ENCODE data around the gene UGGT1.
"Not testable (repeated sequence)": the region's sequence is repeated elsewhere in the genome, so short reads cannot be mapped to it uniquely, and the experiment has no call there.

The UGGT1 gene

GRCh38 chr2:128199141-128199540 is 108.1 kb downstream of the UGGT1 start:
- no peaks in the 10 kb centered on the region for H3K9me3 ChIP-seq (ENCODE audit: control insufficient read depth in 1 of 2, low read length in 2 of 2)
- no peaks in the 10 kb centered on the region for H3K36me3 ChIP-seq (ENCODE audit: control insufficient read depth in 1 of 2, insufficient read depth in 2 of 2, low read length in 2 of 2)
- H3K4me1 ChIP-seq (ENCODE audit: control insufficient read depth in 1 of 2, insufficient read depth in 2 of 2, low read length in 2 of 2), result peaks cover 12 to 15% of the 10 kb centered on the region in 2 donors
- H3K27me3 ChIP-seq (ENCODE audit: low read depth, low read length), result no peaks in the 10 kb centered on the region
- H3K4me3 ChIP-seq (ENCODE audit: low read depth in 1 of 2, low read length in 2 of 2), result no peak overlapping the region
- no peak overlapping the region for H3K27ac ChIP-seq (ENCODE audit: low read length)

DNA sequence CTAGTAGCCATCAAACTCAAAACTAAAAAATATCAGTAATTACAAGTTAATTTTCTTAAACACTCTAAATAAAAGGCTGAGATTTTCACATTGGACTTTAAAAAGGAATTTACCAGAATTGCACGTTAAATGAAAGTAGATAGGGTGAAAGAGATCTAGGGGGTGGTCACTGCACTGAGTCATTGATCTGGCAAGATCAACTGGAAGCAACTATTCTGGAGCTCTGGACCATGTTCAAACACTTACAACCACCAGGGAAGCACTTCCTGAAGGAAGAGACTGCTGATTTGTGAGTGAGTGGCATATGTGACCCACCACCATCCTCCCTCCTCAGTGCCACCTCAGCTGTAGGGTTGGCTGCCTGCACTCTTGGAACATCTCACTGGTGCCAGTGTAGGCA is 111.8 kb downstream of the UGGT1 start:
- Histone ChIP-seq H3K27me3 (ENCODE audit: low read depth, low read length) (no peaks in the 10 kb centered on the region), H3K4me1 (ENCODE audit: control insufficient read depth in 1 of 2, insufficient read depth in 2 of 2, low read length in 2 of 2) (no peaks in the 10 kb centered on the region), H3K27ac (ENCODE audit: low read length) (no peak overlapping the region), H3K4me3 (ENCODE audit: low read depth in 1 of 2, low read length in 2 of 2) (no peak overlapping the region), H3K36me3 (ENCODE audit: control insufficient read depth in 1 of 2, insufficient read depth in 2 of 2, low read length in 2 of 2) (no peaks in the 10 kb centered on the region), H3K9me3 (ENCODE audit: control insufficient read depth in 1 of 2, low read length in 2 of 2) (no peaks in the 10 kb centered on the region)

DNA sequence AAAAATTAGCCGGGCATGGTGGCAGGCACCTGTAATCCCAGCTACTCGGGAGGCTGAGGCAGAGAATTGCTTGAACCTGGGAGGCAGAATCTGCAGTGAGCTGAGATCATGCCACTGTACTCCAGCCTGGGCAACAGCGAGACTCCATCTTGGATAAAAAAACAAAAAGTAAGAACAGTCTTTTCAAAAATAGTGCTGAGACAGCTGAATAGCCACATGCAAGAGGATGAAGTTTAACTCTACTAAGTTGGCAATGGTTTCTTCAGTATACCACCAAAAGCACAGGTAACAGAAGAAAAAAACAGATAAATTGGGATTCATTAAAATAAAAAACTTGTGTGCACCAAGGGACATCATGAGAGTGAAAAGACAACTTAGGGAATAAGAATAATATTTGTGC is 115.2 kb downstream of the UGGT1 start:
- Histone ChIP-seq H3K27me3 (ENCODE audit: low read depth, low read length) (no peaks in the 10 kb centered on the region), H3K9me3 (ENCODE audit: control insufficient read depth in 1 of 2, low read length in 2 of 2) (no peaks in the 10 kb centered on the region), H3K27ac (ENCODE audit: low read length) (no peak overlapping the region), H3K36me3 (ENCODE audit: control insufficient read depth in 1 of 2, insufficient read depth in 2 of 2, low read length in 2 of 2) (no peaks in the 10 kb centered on the region), H3K4me1 (ENCODE audit: control insufficient read depth in 1 of 2, insufficient read depth in 2 of 2, low read length in 2 of 2) (no peaks in the 10 kb centered on the region), H3K4me3 (ENCODE audit: low read depth in 1 of 2, low read length in 2 of 2) (no peak overlapping the region)

DNA sequence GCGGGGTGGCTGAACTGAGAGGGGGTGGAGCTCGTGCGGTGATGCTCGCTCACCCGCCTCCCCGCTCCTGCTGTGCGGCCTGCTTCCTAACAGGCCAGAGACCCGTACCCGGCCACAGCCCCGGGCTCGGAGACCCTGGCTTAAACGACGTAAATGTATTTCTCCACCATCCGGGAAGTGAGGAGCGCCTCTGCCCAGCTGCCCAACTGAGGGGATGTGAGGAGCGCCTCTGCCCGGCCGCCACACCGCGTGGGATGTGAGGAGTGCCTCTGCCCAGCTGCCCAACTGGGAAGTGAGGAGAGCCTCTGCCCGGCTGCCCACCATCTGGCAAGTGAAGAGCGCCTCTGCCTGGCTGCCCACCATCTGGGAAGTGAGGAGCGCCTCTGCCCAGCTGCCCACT is 117.0 kb downstream of the UGGT1 start:
- Histone ChIP-seq H3K27me3 (ENCODE audit: low read depth, low read length) (no peaks in the 10 kb centered on the region), H3K4me1 (ENCODE audit: control insufficient read depth in 1 of 2, insufficient read depth in 2 of 2, low read length in 2 of 2) (no peaks in the 10 kb centered on the region), H3K36me3 (ENCODE audit: control insufficient read depth in 1 of 2, insufficient read depth in 2 of 2, low read length in 2 of 2) (no peaks in the 10 kb centered on the region), H3K4me3 (ENCODE audit: low read depth in 1 of 2, low read length in 2 of 2) (no peak overlapping the region), H3K9me3 (ENCODE audit: control insufficient read depth in 1 of 2, low read length in 2 of 2) (no peaks in the 10 kb centered on the region), H3K27ac (ENCODE audit: low read length) (no peak overlapping the region)

- H3K36me3 ChIP-seq (ENCODE audit: control insufficient read depth in 1 of 2, insufficient read depth in 2 of 2, low read length in 2 of 2); H3K9me3 ChIP-seq (ENCODE audit: control insufficient read depth in 1 of 2, low read length in 2 of 2); H3K4me1 ChIP-seq (ENCODE audit: control insufficient read depth in 1 of 2, insufficient read depth in 2 of 2, low read length in 2 of 2); H3K27ac ChIP-seq (ENCODE audit: low read length); H3K4me3 ChIP-seq (ENCODE audit: low read depth in 1 of 2, low read length in 2 of 2); H3K27me3 ChIP-seq (ENCODE audit: low read depth, low read length): not testable (repeated sequence)
These were observed 117.8 kb downstream of the UGGT1 start for GRCh38 chr2:128208631-128209324.

- Histone ChIP-seq H3K27me3 (ENCODE audit: low read depth, low read length) (no peaks in the 10 kb centered on the region), H3K9me3 (ENCODE audit: control insufficient read depth in 1 of 2, low read length in 2 of 2) (no peaks in the 10 kb centered on the region), H3K27ac (ENCODE audit: low read length) (no peak overlapping the region), H3K4me3 (ENCODE audit: low read depth in 1 of 2, low read length in 2 of 2) (no peak overlapping the region), H3K36me3 (ENCODE audit: control insufficient read depth in 1 of 2, insufficient read depth in 2 of 2, low read length in 2 of 2) (no peaks in the 10 kb centered on the region), H3K4me1 (ENCODE audit: control insufficient read depth in 1 of 2, insufficient read depth in 2 of 2, low read length in 2 of 2) (no peaks in the 10 kb centered on the region)
These were observed 123.3 kb downstream of the UGGT1 start for GRCh38 chr2:128214251-128214650.

DNA sequence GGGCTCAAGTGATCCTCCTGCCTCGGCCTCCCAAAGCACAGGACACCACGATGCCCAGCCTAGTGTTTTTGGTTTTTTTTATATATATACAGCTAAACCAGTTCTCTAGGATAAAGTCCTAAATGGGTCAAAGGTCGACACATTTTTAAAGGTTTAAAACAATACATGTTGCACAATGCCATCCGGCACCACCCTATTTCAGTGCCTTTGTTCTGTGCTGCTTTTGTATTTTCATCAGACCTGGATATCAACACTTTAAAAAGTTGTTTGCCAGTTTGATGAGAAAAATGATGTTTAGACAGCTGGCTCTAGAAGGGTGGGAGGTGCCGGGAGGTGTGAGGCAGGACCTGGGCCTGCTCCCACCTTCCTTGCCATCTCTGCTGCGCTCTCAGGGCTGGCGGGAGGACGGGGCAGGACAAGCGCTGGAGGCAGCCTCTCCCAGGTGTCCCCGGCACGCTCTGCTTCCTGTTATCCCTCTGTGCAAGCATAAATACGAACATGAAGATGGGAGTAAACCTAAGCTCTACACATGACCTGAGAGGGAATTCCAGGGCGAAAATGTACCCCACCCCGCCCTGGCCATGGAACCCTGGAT is 124.0 kb downstream of the UGGT1 start:
- H3K27me3 ChIP-seq (ENCODE audit: low read depth, low read length), result no peaks in the 10 kb centered on the region

DNA sequence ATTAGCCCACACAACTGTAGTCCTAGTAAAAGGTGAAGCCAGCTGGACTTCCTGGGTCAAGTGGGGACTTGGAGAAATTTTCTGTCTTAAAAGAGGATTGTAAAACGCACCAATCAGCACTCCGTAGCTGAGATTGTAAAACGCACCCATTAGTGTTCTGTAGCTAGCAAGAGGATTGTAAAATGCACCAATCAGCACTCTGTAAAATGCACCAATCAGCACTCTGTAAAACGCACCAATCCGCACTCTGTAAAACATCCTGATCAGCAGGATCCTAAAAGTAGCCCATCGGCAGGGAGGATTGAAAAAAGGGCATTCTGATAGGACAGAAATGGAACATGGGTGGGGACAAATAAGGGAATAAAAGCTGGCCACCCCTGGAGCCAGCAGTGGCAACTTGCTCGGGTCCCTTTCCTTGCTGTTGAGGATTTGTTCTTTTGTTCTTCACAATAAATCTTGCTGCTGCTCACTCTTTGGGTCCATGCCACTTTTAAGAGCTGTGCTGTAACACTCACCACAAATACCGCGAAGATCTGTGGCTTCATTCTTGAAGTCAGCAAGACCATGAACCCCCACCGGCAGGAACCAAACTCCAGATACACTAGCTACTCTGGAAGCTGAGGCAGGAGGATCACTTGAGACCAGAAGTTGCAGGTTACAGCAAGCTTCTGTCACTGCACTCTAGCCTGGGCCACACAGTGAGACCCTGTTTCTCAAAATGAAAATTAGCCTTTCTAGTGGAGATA is 125.1 kb downstream of the UGGT1 start:
- H3K4me3 ChIP-seq (ENCODE audit: low read depth in 1 of 2, low read length in 2 of 2), result no peak overlapping the region

More for the DNA sequence above, 124.0 kb downstream of the UGGT1 start:
- Histone ChIP-seq H3K27ac (ENCODE audit: low read length) (no peak overlapping the region), H3K9me3 (ENCODE audit: control insufficient read depth in 1 of 2, low read length in 2 of 2) (no peaks in the 10 kb centered on the region), H3K4me1 (ENCODE audit: control insufficient read depth in 1 of 2, insufficient read depth in 2 of 2, low read length in 2 of 2) (no peaks in the 10 kb centered on the region), H3K4me3 (ENCODE audit: low read depth in 1 of 2, low read length in 2 of 2) (no peak overlapping the region), H3K36me3 (ENCODE audit: control insufficient read depth in 1 of 2, insufficient read depth in 2 of 2, low read length in 2 of 2) (no peaks in the 10 kb centered on the region)

GRCh38 chr2:128217671-128218070 is 126.7 kb downstream of the UGGT1 start:
- Histone ChIP-seq H3K9me3 (ENCODE audit: control insufficient read depth in 1 of 2, low read length in 2 of 2) (no peaks in the 10 kb centered on the region), H3K4me3 (ENCODE audit: low read depth in 1 of 2, low read length in 2 of 2) (no peak overlapping the region), H3K27ac (ENCODE audit: low read length) (no peak overlapping the region), H3K4me1 (ENCODE audit: control insufficient read depth in 1 of 2, insufficient read depth in 2 of 2, low read length in 2 of 2) (no peaks in the 10 kb centered on the region), H3K36me3 (ENCODE audit: control insufficient read depth in 1 of 2, insufficient read depth in 2 of 2, low read length in 2 of 2) (no peaks in the 10 kb centered on the region), H3K27me3 (ENCODE audit: low read depth, low read length) (no peaks in the 10 kb centered on the region)

More for the DNA sequence above, 125.1 kb downstream of the UGGT1 start:
- H3K27me3 ChIP-seq (ENCODE audit: low read depth, low read length), result no peaks in the 10 kb centered on the region
- H3K36me3 ChIP-seq (ENCODE audit: control insufficient read depth in 1 of 2, insufficient read depth in 2 of 2, low read length in 2 of 2), result no peaks in the 10 kb centered on the region
- no peak overlapping the region for H3K27ac ChIP-seq (ENCODE audit: low read length)
- no peaks in the 10 kb centered on the region for H3K4me1 ChIP-seq (ENCODE audit: control insufficient read depth in 1 of 2, insufficient read depth in 2 of 2, low read length in 2 of 2)
- H3K9me3 ChIP-seq (ENCODE audit: control insufficient read depth in 1 of 2, low read length in 2 of 2), result no peaks in the 10 kb centered on the region

DNA sequence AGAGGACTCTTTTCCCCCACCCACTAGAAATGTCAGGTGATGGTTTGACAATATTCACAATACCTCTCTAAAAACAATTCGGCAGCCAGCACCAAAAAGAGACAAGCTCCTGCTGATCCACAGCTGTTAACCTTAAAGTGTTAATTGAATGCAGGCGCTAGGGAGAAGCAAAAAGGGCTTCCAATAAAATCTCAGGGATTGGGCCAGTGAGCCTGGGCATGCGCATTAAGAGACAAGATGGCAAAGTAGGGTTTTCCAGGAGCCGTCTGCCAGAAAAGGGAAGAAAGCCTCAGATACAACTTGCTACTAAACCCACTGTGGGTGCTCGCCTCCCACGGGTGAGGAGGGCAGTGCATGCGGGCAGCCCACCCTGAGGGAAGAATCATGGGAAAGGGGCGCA is 128.9 kb downstream of the UGGT1 start:
- H3K27ac ChIP-seq (ENCODE audit: low read length), result no peak overlapping the region
- H3K36me3 ChIP-seq (ENCODE audit: control insufficient read depth in 1 of 2, insufficient read depth in 2 of 2, low read length in 2 of 2), result no peaks in the 10 kb centered on the region
- H3K4me1 ChIP-seq (ENCODE audit: control insufficient read depth in 1 of 2, insufficient read depth in 2 of 2, low read length in 2 of 2), result no peaks in the 10 kb centered on the region
- no peak overlapping the region for H3K4me3 ChIP-seq (ENCODE audit: low read depth in 1 of 2, low read length in 2 of 2)
- H3K27me3 ChIP-seq (ENCODE audit: low read depth, low read length), result no peaks in the 10 kb centered on the region
- H3K9me3 ChIP-seq (ENCODE audit: control insufficient read depth in 1 of 2, low read length in 2 of 2), result no peaks in the 10 kb centered on the region

- no peaks in the 10 kb centered on the region for H3K36me3 ChIP-seq (ENCODE audit: control insufficient read depth in 1 of 2, insufficient read depth in 2 of 2, low read length in 2 of 2)
- H3K4me1 ChIP-seq (ENCODE audit: control insufficient read depth in 1 of 2, insufficient read depth in 2 of 2, low read length in 2 of 2), result no peaks in the 10 kb centered on the region
- H3K9me3 ChIP-seq (ENCODE audit: control insufficient read depth in 1 of 2, low read length in 2 of 2), result no peaks in the 10 kb centered on the region
- no peak overlapping the region for H3K4me3 ChIP-seq (ENCODE audit: low read depth in 1 of 2, low read length in 2 of 2)
- no peak overlapping the region for H3K27ac ChIP-seq (ENCODE audit: low read length)
- no peaks in the 10 kb centered on the region for H3K27me3 ChIP-seq (ENCODE audit: low read depth, low read length)
These were observed 136.9 kb downstream of the UGGT1 start for GRCh38 chr2:128227862-128228261.

Measured in muscle layer of duodenum (tissue), 2 donors.